Natural killer cell (primary cell): ENCODE data around the gene RPRD1A. TPM values are rescaled to one million over a fixed set of nuclear protein-coding genes. Genes with fewer than 3 reads are reported as not detected.
"Not testable (repeated sequence)": the region's sequence is repeated elsewhere in the genome, so short reads cannot be mapped to it uniquely, and the experiment has no call there.

ENCODE experiments used
- ATAC-seq, 3 donors: fragments of 150-1000 bp in 2 of 3; fragments of 200-7000 bp in 1 of 3; cut with Tn5 transposase; 1 replicate in 1 of 3; 2 replicates in 2 of 3; pipeline ENCODE4 v1.10.0; 2021; ENCODE audit warnings: mild to moderate bottlenecking in 2 of 3, moderate library complexity in 2 of 3
- DNase-seq, 2 donors: peaks; one replicate each; pipeline versions ENCODE4 v3.0.0 to v3.0.0-alpha.2; 2013 to 2021; ENCODE audit warnings: mixed read lengths in 1 of 2
- H3K27ac ChIP-seq: one replicate; pipeline ENCODE4 v1.5.1; 2013; ENCODE audit warnings: mild to moderate bottlenecking, low read length
- H3K27me3 ChIP-seq: one replicate; pipeline ENCODE4 v1.6.1; 2013; ENCODE audit warnings: low read length; ENCODE audit not compliant: control insufficient read depth, insufficient read depth
- H3K36me3 ChIP-seq: one replicate; pipeline ENCODE4 v1.6.1; 2013; ENCODE audit warnings: low read length; ENCODE audit not compliant: control insufficient read depth, insufficient read depth
- H3K4me1 ChIP-seq: one replicate; pipeline ENCODE4 v1.6.1; 2013; ENCODE audit warnings: low read length; ENCODE audit not compliant: control insufficient read depth, insufficient read depth
- H3K4me3 ChIP-seq: one replicate; pipeline ENCODE4 v1.5.1; 2013; ENCODE audit warnings: low read length
- H3K9me3 ChIP-seq: one replicate; pipeline ENCODE4 v1.6.1; 2013; ENCODE audit warnings: low read length; ENCODE audit not compliant: control insufficient read depth, insufficient read depth
- H3K27ac Mint-ChIP-seq, 2 donors: one replicate each; pipeline ENCODE4 v1.8.0; 2022; ENCODE audit warnings: mild to moderate bottlenecking in 2 of 2, mixed read lengths in 2 of 2, moderate library complexity in 1 of 2
- H3K27me3 Mint-ChIP-seq, 2 donors: one replicate each; pipeline ENCODE4 v1.8.0; 2022; ENCODE audit warnings: low read depth in 2 of 2, mixed read lengths in 2 of 2
- H3K36me3 Mint-ChIP-seq: one replicate; pipeline ENCODE4 v1.8.0; 2022; ENCODE audit warnings: mixed read lengths
- H3K4me1 Mint-ChIP-seq, 2 donors: one replicate each; pipeline ENCODE4 v1.8.0; 2022; ENCODE audit warnings: mixed read lengths in 2 of 2
- H3K4me3 Mint-ChIP-seq: one replicate; pipeline ENCODE4 v1.8.0; 2022; ENCODE audit warnings: mild to moderate bottlenecking, moderate library complexity, mixed read lengths
- H3K9me3 Mint-ChIP-seq, 2 donors: one replicate each; pipeline ENCODE4 v1.8.0; 2022; ENCODE audit warnings: mixed read lengths in 2 of 2
- WGBS: methylation state at CpG from one replicate; pipeline ENCODE4 v1.1.7; 2013; ENCODE audit warnings: missing lambda C conversion rate; ENCODE audit not compliant: insufficient coverage; 5-methylcytosine and 5-hydroxymethylcytosine counted together
- intact Hi-C: fragments of 100-400 bp; cut with micrococcal nuclease; formaldehyde crosslinking; loops from one replicate; pipeline ENCODE4 v1.14.2; 2022
- total RNA-seq, 4 donors: library from RNA; stranded (reverse); fragments of 120-200 nt in 1 of 4; gene quantifications; one replicate each; pipeline versions ENCODE4 v1.2.3 to v1.2.4, GENCODE V29; 2013 to 2022
- TF ChIP-seq, protein P1 (sequence below): fragments of 200-600 bp; IDR thresholded peaks from one replicate; pipeline ENCODE4 v1.8.0; 2022; ENCODE audit warnings: antibody characterized with exemption

The RPRD1A gene, protein sequence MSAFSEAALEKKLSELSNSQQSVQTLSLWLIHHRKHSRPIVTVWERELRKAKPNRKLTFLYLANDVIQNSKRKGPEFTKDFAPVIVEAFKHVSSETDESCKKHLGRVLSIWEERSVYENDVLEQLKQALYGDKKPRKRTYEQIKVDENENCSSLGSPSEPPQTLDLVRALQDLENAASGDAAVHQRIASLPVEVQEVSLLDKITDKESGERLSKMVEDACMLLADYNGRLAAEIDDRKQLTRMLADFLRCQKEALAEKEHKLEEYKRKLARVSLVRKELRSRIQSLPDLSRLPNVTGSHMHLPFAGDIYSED
- 10 to 100 TPM; 20.4 to 24.4 (median 23.3) TPM for total RNA-seq
- total RNA-seq (2013), result 53.8 TPM

DNA sequence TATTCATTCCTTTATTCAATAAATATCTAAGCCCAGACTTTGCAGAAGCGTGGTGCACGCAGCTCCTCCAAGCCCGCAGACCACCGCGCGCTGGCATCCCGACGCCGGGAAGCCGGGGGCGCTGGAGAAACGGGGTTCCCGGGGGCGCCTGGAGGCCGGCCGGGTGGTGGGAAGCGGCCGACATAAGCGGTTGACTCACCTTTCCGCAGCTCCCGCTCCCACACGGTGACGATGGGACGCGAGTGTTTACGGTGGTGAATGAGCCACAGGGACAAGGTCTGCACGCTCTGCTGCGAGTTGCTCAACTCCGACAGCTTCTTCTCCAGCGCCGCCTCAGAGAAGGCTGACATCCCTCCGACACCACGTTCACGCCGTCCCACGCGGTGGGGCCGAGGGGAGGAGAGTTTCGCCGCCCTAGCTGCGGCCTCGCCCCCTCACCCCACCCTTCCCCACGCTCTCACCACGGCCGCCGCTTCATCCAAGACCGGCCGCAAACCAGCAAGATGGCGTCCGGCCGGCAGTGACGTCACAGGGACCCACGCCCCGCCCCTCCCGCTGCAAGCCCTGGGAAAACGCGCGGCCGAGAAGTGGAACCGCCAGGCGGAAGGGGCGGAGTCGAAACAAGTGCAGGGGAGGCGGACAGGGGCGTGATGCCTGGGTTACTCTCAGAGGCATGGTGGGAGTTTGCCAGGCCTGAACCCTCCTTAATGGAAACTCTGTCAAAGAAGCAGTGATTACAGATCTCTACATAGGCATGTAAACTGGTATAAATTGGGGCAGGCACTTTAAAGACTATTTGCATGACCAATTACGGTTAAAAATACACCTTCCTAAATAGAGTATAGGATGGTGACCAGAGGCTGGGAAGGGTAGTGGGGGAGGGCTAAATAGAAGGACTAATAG lies at the start of gene RPRD1A:
TSS of gene RPRD1A (minus strand) at position 505 of the 903 bp plus-strand sequence. CDS start at position 350, 155 bp downstream.
- Histone ChIP-seq H3K4me3 (peak within 1 kb of the TSS; percentile 62), H3K4me1 (peaks cover 4% of the 10 kb centered on the region), H3K36me3 (no peaks in the 10 kb centered on the region), H3K27ac (peak within 1 kb of the TSS; percentile 64), H3K27me3 (no peaks in the 10 kb centered on the region), H3K9me3 (no peaks in the 10 kb centered on the region)
- under 1% methylated on average over 66 of the region's 66 CpGs for WGBS
- peaks cover 0 to 3% of the 10 kb centered on the region in 2 donors for H3K27me3 Mint-ChIP-seq
- TF ChIP-seq, protein P1, sequence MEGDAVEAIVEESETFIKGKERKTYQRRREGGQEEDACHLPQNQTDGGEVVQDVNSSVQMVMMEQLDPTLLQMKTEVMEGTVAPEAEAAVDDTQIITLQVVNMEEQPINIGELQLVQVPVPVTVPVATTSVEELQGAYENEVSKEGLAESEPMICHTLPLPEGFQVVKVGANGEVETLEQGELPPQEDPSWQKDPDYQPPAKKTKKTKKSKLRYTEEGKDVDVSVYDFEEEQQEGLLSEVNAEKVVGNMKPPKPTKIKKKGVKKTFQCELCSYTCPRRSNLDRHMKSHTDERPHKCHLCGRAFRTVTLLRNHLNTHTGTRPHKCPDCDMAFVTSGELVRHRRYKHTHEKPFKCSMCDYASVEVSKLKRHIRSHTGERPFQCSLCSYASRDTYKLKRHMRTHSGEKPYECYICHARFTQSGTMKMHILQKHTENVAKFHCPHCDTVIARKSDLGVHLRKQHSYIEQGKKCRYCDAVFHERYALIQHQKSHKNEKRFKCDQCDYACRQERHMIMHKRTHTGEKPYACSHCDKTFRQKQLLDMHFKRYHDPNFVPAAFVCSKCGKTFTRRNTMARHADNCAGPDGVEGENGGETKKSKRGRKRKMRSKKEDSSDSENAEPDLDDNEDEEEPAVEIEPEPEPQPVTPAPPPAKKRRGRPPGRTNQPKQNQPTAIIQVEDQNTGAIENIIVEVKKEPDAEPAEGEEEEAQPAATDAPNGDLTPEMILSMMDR, result no peak
- peak; percentile 96 to 97 for DNase-seq
- no peaks in the 10 kb centered on the region for H3K9me3 Mint-ChIP-seq
- no peaks in the 10 kb centered on the region for H3K36me3 Mint-ChIP-seq
- intact Hi-C loops, result loop anchor here (1.0 kb wide), 2 partner anchors 62 to 95 kb away; partner anchors contain the start of genes ELP2, RMP24 and SLC39A6
- peak; percentile 88 to 94 (median 91) for ATAC-seq
- H3K4me1 Mint-ChIP-seq, result peaks cover 34 to 43% of the 10 kb centered on the region in 2 donors
- H3K4me3 Mint-ChIP-seq, result peak within 1 kb of the TSS; percentile 97
- H3K27ac Mint-ChIP-seq, result peak within 1 kb of the TSS; percentile 88 to 98

DNA sequence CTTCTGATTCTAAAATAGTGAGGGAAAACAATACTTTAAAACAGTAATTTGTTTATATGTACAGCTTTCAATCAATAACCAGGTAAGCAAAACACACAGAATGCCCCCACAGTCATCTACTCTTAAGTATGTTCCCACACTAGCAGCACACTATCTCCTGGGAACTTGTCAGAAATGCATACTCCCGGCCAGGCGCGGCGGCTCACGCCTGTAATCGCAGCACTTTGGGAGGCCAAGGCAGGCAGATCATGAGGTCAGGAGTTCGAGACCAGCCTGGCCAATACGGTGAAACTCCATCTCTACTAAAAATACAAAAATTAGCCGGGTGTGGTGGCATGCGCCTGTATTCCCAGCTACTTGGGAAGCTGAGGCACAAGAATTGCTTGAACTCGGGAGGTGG lies 49.4 kb upstream of the RPRD1A start:
- ATAC-seq, H3K27me3 Mint-ChIP-seq: not testable (repeated sequence)

DNA sequence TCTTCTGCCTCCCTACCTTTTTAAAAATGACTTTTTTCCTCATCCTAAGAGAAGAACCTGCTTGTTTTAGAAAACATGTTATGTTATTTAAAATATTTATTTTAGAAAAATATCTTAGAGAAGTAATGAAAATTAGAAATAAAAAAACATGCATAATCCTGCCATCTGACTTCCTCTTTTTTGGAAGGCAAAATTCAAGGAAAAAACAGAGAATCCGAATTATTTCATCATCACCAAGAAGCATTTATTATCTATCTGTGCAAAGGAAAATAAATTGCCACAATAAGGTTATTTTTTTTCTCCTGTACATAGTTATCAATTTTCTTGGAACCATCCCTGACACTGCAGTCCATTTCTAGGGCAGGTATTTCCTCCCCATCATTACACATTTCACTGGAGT lies 47.4 kb upstream of the RPRD1A start:
- no peaks in the 10 kb centered on the region for H3K27me3 Mint-ChIP-seq
- TF ChIP-seq, protein P1, result no peak
- H3K27ac ChIP-seq, result no peak overlapping the region
- DNase-seq, result no peak
- peaks cover 35% of the 10 kb centered on the region for H3K36me3 Mint-ChIP-seq
- WGBS, result no CpG with 5 or more reads among the region's 1 CpG
- no peak for ATAC-seq
- intact Hi-C loops, result no loop called here
- no peaks in the 10 kb centered on the region for H3K9me3 ChIP-seq
- peaks cover 46% of the 10 kb centered on the region for H3K36me3 ChIP-seq
- H3K4me1 ChIP-seq, result no peaks in the 10 kb centered on the region
- no peaks in the 10 kb centered on the region for H3K9me3 Mint-ChIP-seq
- H3K4me3 Mint-ChIP-seq, result no peak overlapping the region
- no peaks in the 10 kb centered on the region for H3K4me1 Mint-ChIP-seq
- H3K27me3 ChIP-seq, result no peaks in the 10 kb centered on the region
- H3K27ac Mint-ChIP-seq, result no peak overlapping the region
- H3K4me3 ChIP-seq, result no peak overlapping the region

More for the DNA sequence above, 49.4 kb upstream of the RPRD1A start:
- H3K27ac ChIP-seq, H3K4me3 ChIP-seq, H3K9me3 Mint-ChIP-seq, H3K4me1 Mint-ChIP-seq, DNase-seq, H3K27me3 ChIP-seq, H3K4me1 ChIP-seq, H3K27ac Mint-ChIP-seq, intact Hi-C loops, H3K9me3 ChIP-seq, H3K4me3 Mint-ChIP-seq: not testable (repeated sequence)
- 94% methylated on average over 11 of the region's 11 CpGs for WGBS
- peaks cover 37% of the 10 kb centered on the region for H3K36me3 ChIP-seq
- H3K36me3 Mint-ChIP-seq, result peaks cover 32% of the 10 kb centered on the region

DNA sequence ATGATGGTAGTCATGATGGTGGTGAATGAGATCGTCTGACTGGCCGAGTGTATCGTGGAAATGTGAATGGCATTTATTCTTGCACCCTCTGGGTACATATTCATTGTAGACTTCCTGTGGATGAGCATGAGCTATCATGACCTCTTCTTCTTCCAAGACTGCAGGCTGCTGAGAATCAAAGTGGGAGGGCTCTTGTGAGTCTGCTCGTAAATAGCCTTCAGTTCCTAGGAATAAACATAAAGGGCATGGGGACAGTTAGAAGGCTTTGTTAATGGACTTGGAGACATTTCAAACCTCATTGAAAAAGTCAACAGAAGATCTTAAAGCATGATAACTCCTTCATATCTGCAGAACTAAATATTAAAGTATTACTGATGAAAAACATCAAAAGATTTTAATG lies 46.9 kb upstream of the RPRD1A start:
- 92% methylated on average over 4 of the region's 4 CpGs for WGBS
- no peak for DNase-seq
- ATAC-seq, result no peak
- Histone ChIP-seq H3K9me3 (no peaks in the 10 kb centered on the region), H3K4me1 (no peaks in the 10 kb centered on the region), H3K4me3 (no peak overlapping the region), H3K27ac (no peak overlapping the region), H3K36me3 (peaks cover 50% of the 10 kb centered on the region), H3K27me3 (no peaks in the 10 kb centered on the region)
- H3K36me3 Mint-ChIP-seq, result peaks cover 35% of the 10 kb centered on the region
- no peak overlapping the region for H3K4me3 Mint-ChIP-seq
- no peaks in the 10 kb centered on the region for H3K27me3 Mint-ChIP-seq
- TF ChIP-seq, protein P1, result no peak
- intact Hi-C loops, result no loop called here
- H3K4me1 Mint-ChIP-seq, result no peaks in the 10 kb centered on the region
- H3K9me3 Mint-ChIP-seq, result no peaks in the 10 kb centered on the region
- H3K27ac Mint-ChIP-seq, result no peak overlapping the region
